GM18502 (cell line): Measurements from ENCODE around the gene FCHSD2.
"Not testable (repeated sequence)": the region's sequence is repeated elsewhere in the genome, so short reads cannot be mapped to it uniquely, and the experiment has no call there.

Source experiments
- ATAC-seq: cut with Tn5 transposase; IDR thresholded peaks from one replicate; pipeline ENCODE4 v1.9.1; 2021; ENCODE audit warnings: mild to moderate bottlenecking; ENCODE audit not compliant: unreplicated experiment, poor library complexity

FCHSD2 gene

GRCh38 chr11:73130181-73130580, 11.9 kb downstream of the FCHSD2 start:
- ATAC-seq = no peak

- no peak for ATAC-seq
These were observed 12.9 kb downstream of the FCHSD2 start for GRCh38 chr11:73129198-73129597.

- ATAC-seq = no peak
These were observed 15.2 kb downstream of the FCHSD2 start for GRCh38 chr11:73126804-73127480.

GRCh38 chr11:73124800-73125199, 17.3 kb downstream of the FCHSD2 start:
- ATAC-seq = no peak

- ATAC-seq = not testable (repeated sequence)
These were observed 18.2 kb downstream of the FCHSD2 start for GRCh38 chr11:73123892-73124291.

GRCh38 chr11:73121692-73122091, 20.4 kb downstream of the FCHSD2 start:
- ATAC-seq = no peak

- no peak for ATAC-seq
These were observed 25.0 kb downstream of the FCHSD2 start for GRCh38 chr11:73117071-73117470.

- no peak for ATAC-seq
These were observed 25.5 kb downstream of the FCHSD2 start for GRCh38 chr11:73116636-73117035.

- no peak for ATAC-seq
These were observed 27.3 kb downstream of the FCHSD2 start for GRCh38 chr11:73114835-73115220.

- no peak for ATAC-seq
These were observed 27.8 kb downstream of the FCHSD2 start for GRCh38 chr11:73114110-73114834.

GRCh38 chr11:73113426-73113825, 28.7 kb downstream of the FCHSD2 start:
- no peak for ATAC-seq

GRCh38 chr11:73107597-73107996, 34.5 kb downstream of the FCHSD2 start:
- no peak for ATAC-seq

- ATAC-seq = no peak
These were observed 35.8 kb downstream of the FCHSD2 start for GRCh38 chr11:73106347-73106746.

- no peak for ATAC-seq
These were observed 41.5 kb downstream of the FCHSD2 start for GRCh38 chr11:73100578-73100977.

- ATAC-seq = no peak
These were observed 42.4 kb downstream of the FCHSD2 start for GRCh38 chr11:73099512-73100266.

- no peak for ATAC-seq
These were observed 46.5 kb downstream of the FCHSD2 start for GRCh38 chr11:73095613-73096012.

GRCh38 chr11:73091521-73092305, 50.4 kb downstream of the FCHSD2 start:
- no peak for ATAC-seq

- ATAC-seq = no peak
These were observed 54.4 kb downstream of the FCHSD2 start for GRCh38 chr11:73087730-73088129.

- no peak for ATAC-seq
These were observed 56.8 kb downstream of the FCHSD2 start for GRCh38 chr11:73085189-73085875.

- no peak for ATAC-seq
These were observed 63.5 kb downstream of the FCHSD2 start for GRCh38 chr11:73078631-73079030.
